GM12878 (cell line): ENCODE data around the gene PIK3R3. TPM values are rescaled to one million over a fixed set of nuclear protein-coding genes. Genes with fewer than 3 reads are reported as not detected.
A peak's percentile ranks its signal among the peaks of the same experiment; 100 is the strongest.

Experiments
- ATF3 ChIP-seq: IDR thresholded peaks from 2 replicates; pipeline ENCODE4 v1.6.1; 2011; ENCODE audit warnings: low read depth, mild to moderate bottlenecking, low read length, moderate library complexity, borderline replicate concordance; ENCODE audit errors: extremely low read depth
- BACH1 ChIP-seq: fragments of 450-650 bp; IDR thresholded peaks from 2 replicates; pipeline ENCODE4 v1.6.1; 2017; ENCODE audit warnings: mild to moderate bottlenecking, borderline replicate concordance
- CHD1 ChIP-seq: IDR thresholded peaks from 2 replicates; pipeline ENCODE4 v1.6.1; 2012; ENCODE audit warnings: low read depth, low read length, improper control_type of control experiment
- CHD2 ChIP-seq: IDR thresholded peaks from 2 replicates; pipeline ENCODE4 v1.6.1; 2011; ENCODE audit warnings: low read depth, low read length, improper control_type of control experiment, borderline replicate concordance
- EED ChIP-seq: sonication (generic); IDR thresholded peaks from 2 replicates; pipeline ENCODE4 v1.6.1; 2016; ENCODE audit warnings: antibody characterized with exemption, low read depth
- FOS ChIP-seq: IDR thresholded peaks from 3 replicates; pipeline ENCODE4 v1.6.1; 2011; ENCODE audit warnings: borderline replicate concordance; ENCODE audit not compliant: insufficient read length; ENCODE audit errors: extremely low read depth
- HDAC6 ChIP-seq: fragments of 200-600 bp; sonication (generic); IDR thresholded peaks from one replicate; pipeline ENCODE4 v1.8.0; 2017; ENCODE audit warnings: antibody characterized with exemption; ENCODE audit not compliant: unreplicated experiment
- HSF1 ChIP-seq: fragments of 150-350 bp; IDR thresholded peaks from 2 replicates; pipeline ENCODE4 v1.6.1; 2014; ENCODE audit warnings: mild to moderate bottlenecking, low read depth, low read length
- KAT2A ChIP-seq: conservative IDR thresholded peaks from 2 replicates; pipeline ENCODE4 v1.6.1; 2011; ENCODE audit warnings: low read depth, low read length; ENCODE audit not compliant: control insufficient read depth
- LARP7 ChIP-seq: fragments of 450-650 bp; IDR thresholded peaks from 2 replicates; pipeline ENCODE4 v1.6.1; 2017; ENCODE audit warnings: mild to moderate bottlenecking
- MEF2B ChIP-seq: fragments of 450-650 bp; IDR thresholded peaks from 2 replicates; pipeline ENCODE4 v1.6.1; 2018; ENCODE audit warnings: mild to moderate bottlenecking, moderate library complexity; ENCODE audit not compliant: partially characterized antibody, poor library complexity, severe bottlenecking
- NR2C1 ChIP-seq: fragments of 450-650 bp; IDR thresholded peaks from 2 replicates; pipeline ENCODE4 v1.6.1; 2017; ENCODE audit warnings: antibody characterized with exemption, mild to moderate bottlenecking, moderate library complexity
- NR2C2 ChIP-seq: IDR thresholded peaks from 2 replicates; pipeline ENCODE4 v1.6.1; 2011; ENCODE audit warnings: borderline replicate concordance, low read depth; ENCODE audit not compliant: control insufficient read depth, insufficient read length
- RAD51 ChIP-seq: fragments of 450-650 bp; IDR thresholded peaks from 2 replicates; pipeline ENCODE4 v1.6.1; 2016; ENCODE audit warnings: moderate library complexity, mild to moderate bottlenecking, inconsistent platforms
- SMAD1 ChIP-seq: fragments of 450-650 bp; IDR thresholded peaks from 2 replicates; pipeline ENCODE4 v1.6.1; 2018; ENCODE audit warnings: mild to moderate bottlenecking, low read depth; ENCODE audit not compliant: partially characterized antibody
- SMARCA5 ChIP-seq: fragments of 450-650 bp; IDR thresholded peaks from 2 replicates; pipeline ENCODE4 v1.6.1; 2017; ENCODE audit warnings: mild to moderate bottlenecking
- TCF7 ChIP-seq: IDR thresholded peaks from 2 replicates; pipeline ENCODE4 v1.6.1; 2014; ENCODE audit warnings: antibody characterized with exemption, borderline replicate concordance
- ZBTB40 ChIP-seq: fragments of 450-650 bp; IDR thresholded peaks from 2 replicates; pipeline ENCODE4 v1.6.1; 2016; ENCODE audit warnings: mild to moderate bottlenecking, moderate library complexity, borderline replicate concordance
- polyA plus RNA-seq, 11 experiments: library from polyadenylated mRNA; depleted of rRNA in 4 of 11; unstranded in 6 of 11; stranded (reverse) in 5 of 11; fragments of >200 nt; fragmentation: Nextera tagmentation in 4 of 11; fragmentation: Illumina TruSeq in 1 of 11; extraction: Ambion mirVana in 4 of 11; extraction: Trizol in 1 of 11; gene quantifications; 1 replicate in 1 of 11; 2 replicates in 10 of 11; pipeline versions ENCODE4 v1.2.1 to v1.2.3, GENCODE V29; 2011 to 2016; ENCODE audit warnings: inconsistent platforms in 2 of 11, missing spikeins in 2 of 11, low read depth in 1 of 11
- total RNA-seq, 4 experiments: library from RNA; depleted of rRNA in 3 of 4; stranded (reverse); fragments of >200 nt in 3 of 4; fragmentation: Illumina TruSeq in 1 of 4; extraction: Trizol in 1 of 4; gene quantifications; 2 replicates each; pipeline versions ENCODE4 v1.2.1 to v1.2.3, GENCODE V29; 2013 to 2021
- TF ChIP-seq, protein P1 (sequence below): fragments of 450-650 bp; IDR thresholded peaks from 2 replicates; pipeline ENCODE4 v1.6.1; 2014; ENCODE audit warnings: mild to moderate bottlenecking

The PIK3R3 gene
- total and polyA plus RNA-seq, 10 of the 15 experiments (the other 5 are each of a cell fraction or from before 2014, with no cell fraction given) = 4.8 to 27.0 (median 19.8) TPM

GRCh38 chr1:46132529-46133180 is at the start of gene PIK3R3 (continued):
- TF ChIP-seq HSF1 (peak; percentile 47; the same call in 1 of the 2 replicates), RAD51 (no peak), HDAC6 (peak; percentile 63), FOS (peak; percentile 44), TCF7 (no peak; the same call in 1 of the 2 replicates), NR2C1 (no peak), KAT2A (no peak), ZBTB40 (no peak), NR2C2 (no peak), MEF2B (peak; percentile 64), SMAD1 (peak; percentile 91), BACH1 (peak; percentile 76; the same call in 1 of the 2 replicates), EED (peak; percentile 80), CHD2 (peak; percentile 63; the same call in 1 of the 2 replicates), CHD1 (peak; percentile 99), SMARCA5 (no peak), LARP7 (0 out of 2 replicates have a peak, but pooled peaks have one; percentile 43), ATF3 (no peak)
- TF ChIP-seq, protein P1, sequence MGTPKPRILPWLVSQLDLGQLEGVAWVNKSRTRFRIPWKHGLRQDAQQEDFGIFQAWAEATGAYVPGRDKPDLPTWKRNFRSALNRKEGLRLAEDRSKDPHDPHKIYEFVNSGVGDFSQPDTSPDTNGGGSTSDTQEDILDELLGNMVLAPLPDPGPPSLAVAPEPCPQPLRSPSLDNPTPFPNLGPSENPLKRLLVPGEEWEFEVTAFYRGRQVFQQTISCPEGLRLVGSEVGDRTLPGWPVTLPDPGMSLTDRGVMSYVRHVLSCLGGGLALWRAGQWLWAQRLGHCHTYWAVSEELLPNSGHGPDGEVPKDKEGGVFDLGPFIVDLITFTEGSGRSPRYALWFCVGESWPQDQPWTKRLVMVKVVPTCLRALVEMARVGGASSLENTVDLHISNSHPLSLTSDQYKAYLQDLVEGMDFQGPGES = no peak
